ENCODE results near the gene DPY19L1.
"Not testable (repeated sequence)": the region's sequence is repeated elsewhere in the genome, so short reads cannot be mapped to it uniquely, and the experiment has no call there.

Gene DPY19L1

DNA sequence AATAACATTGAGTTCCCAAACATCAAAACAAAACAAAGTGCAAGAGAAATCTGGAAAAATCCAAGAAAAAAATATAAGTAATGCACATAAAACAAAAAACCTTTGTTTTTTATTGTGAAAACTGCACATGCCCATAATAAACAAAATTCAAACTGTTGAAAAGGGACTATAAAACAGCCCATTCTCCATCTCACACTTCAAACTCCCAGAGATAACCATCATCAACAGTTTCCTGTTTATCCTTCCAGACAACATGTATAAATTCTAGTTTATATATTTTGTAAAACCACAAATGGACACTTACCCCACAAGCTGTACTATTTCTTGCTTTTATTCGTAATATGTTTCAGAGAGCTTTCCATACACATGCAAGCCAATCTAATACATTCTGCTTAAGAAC, 79.3 kb downstream of the DPY19L1 start:
- no peak for TF ChIP-seq SP1 (IDR thresholded peaks at IDR 0.05)
- TF ChIP-seq ARNT (IDR thresholded peaks at IDR 0.05) = no peak
- no peak for TF ChIP-seq FOXM1 (IDR thresholded peaks at IDR 0.05; ENCODE audit: borderline replicate concordance)
- TF ChIP-seq NFRKB (IDR thresholded peaks at IDR 0.05) = no peak
- TF ChIP-seq, protein P1, sequence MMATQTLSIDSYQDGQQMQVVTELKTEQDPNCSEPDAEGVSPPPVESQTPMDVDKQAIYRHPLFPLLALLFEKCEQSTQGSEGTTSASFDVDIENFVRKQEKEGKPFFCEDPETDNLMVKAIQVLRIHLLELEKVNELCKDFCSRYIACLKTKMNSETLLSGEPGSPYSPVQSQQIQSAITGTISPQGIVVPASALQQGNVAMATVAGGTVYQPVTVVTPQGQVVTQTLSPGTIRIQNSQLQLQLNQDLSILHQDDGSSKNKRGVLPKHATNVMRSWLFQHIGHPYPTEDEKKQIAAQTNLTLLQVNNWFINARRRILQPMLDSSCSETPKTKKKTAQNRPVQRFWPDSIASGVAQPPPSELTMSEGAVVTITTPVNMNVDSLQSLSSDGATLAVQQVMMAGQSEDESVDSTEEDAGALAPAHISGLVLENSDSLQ (IDR thresholded peaks at IDR 0.05) = no peak
- ChIA-PET CTCF (no interaction called here), POLR2A (no interaction called here)
- DNase-seq (ENCODE audit: extremely low spot score) = no peak

DNA sequence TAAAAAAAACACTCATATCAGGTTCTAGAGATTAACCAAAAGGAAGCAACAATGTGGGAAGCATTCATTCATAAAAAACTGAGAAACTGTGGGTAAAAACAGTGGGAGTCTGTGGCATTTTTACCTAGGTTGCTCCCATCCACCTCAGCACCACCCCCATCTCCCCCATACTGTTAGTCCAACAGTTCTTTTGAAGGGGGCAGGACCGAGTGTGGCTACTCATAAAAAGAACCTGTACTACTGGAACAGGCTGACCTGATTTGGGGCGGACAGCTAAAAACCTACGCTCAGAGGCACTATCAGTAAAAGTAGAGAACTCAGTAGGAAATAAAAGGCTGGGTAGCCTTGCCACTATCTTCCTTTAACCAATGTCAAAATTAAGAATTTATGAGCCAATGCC, 84.5 kb downstream of the DPY19L1 start:
- DNase-seq (ENCODE audit: extremely low spot score) = no peak
- CTCF ChIA-PET = no interaction called here
- TF ChIP-seq ELF4 (IDR thresholded peaks at IDR 0.05) = no peak
- TF ChIP-seq SP1 (IDR thresholded peaks at IDR 0.05) = no peak
- TF ChIP-seq ZNF384 (IDR thresholded peaks at IDR 0.05) = no peak
- no peak for TF ChIP-seq ARNT (IDR thresholded peaks at IDR 0.05)
- no peak for TF ChIP-seq SUZ12 (IDR thresholded peaks at IDR 0.05)
- no peak for TF ChIP-seq L3MBTL2 (conservative IDR thresholded peaks at IDR 0.05)
- TF ChIP-seq NFRKB (IDR thresholded peaks at IDR 0.05) = no peak
- no peak for TF ChIP-seq BHLHE40 (IDR thresholded peaks at IDR 0.05; ENCODE audit: borderline replicate concordance)
- TF ChIP-seq FOXA1 (IDR thresholded peaks at IDR 0.05) = no peak
- no peak for TF ChIP-seq FOXM1 (IDR thresholded peaks at IDR 0.05; ENCODE audit: borderline replicate concordance)
- no peak for TF ChIP-seq CTBP1 (IDR thresholded peaks at IDR 0.05; ENCODE audit: borderline replicate concordance)
- TF ChIP-seq, protein P1 (IDR thresholded peaks at IDR 0.05) = no peak
- TF ChIP-seq TARDBP (IDR thresholded peaks at IDR 0.05) = no peak
- TF ChIP-seq FOXK2 (IDR thresholded peaks at IDR 0.05) = no peak
- TF ChIP-seq HDGF (IDR thresholded peaks at IDR 0.05; ENCODE audit: borderline replicate concordance) = no peak
- TF ChIP-seq LEF1 (IDR thresholded peaks at IDR 0.05; ENCODE audit: borderline replicate concordance) = no peak
- POLR2A ChIA-PET = no interaction called here

DNA sequence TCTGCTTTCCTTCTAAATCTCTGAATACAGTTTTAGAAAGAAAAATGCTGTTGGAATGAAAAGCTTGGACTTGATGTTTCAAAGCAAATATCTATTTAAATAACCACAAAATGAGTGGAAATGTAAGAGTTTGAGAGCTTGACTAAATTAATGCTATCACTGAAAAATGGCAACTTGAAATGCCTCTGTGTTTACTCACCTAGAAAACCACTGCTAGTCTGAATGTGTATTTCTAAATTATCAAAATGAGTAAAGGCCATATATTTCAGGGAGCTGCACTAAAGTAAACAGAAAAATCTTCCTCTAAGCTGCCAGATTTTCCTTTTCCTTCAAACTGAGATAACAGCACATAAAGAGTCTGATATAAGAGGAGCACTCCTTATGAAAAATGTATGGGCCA, 87.9 kb downstream of the DPY19L1 start:
- POLR2A ChIA-PET = no interaction called here
- no peak for DNase-seq (ENCODE audit: extremely low spot score)
- CTCF ChIA-PET = no interaction called here
- TF ChIP-seq L3MBTL2 (conservative IDR thresholded peaks at IDR 0.05) (no peak), SUZ12 (IDR thresholded peaks at IDR 0.05) (no peak), CTBP1 (IDR thresholded peaks at IDR 0.05; ENCODE audit: borderline replicate concordance) (no peak), TARDBP (IDR thresholded peaks at IDR 0.05) (no peak), LEF1 (IDR thresholded peaks at IDR 0.05; ENCODE audit: borderline replicate concordance) (no peak), BHLHE40 (IDR thresholded peaks at IDR 0.05; ENCODE audit: borderline replicate concordance) (no peak), FOXM1 (IDR thresholded peaks at IDR 0.05; ENCODE audit: borderline replicate concordance) (no peak), FOXK2 (IDR thresholded peaks at IDR 0.05) (no peak), NFRKB (IDR thresholded peaks at IDR 0.05) (no peak), ZNF384 (IDR thresholded peaks at IDR 0.05) (no peak), ARNT (IDR thresholded peaks at IDR 0.05) (no peak), SP1 (IDR thresholded peaks at IDR 0.05) (no peak), FOXA1 (IDR thresholded peaks at IDR 0.05) (no peak)
- TF ChIP-seq, protein P1 (IDR thresholded peaks at IDR 0.05) = no peak

DNA sequence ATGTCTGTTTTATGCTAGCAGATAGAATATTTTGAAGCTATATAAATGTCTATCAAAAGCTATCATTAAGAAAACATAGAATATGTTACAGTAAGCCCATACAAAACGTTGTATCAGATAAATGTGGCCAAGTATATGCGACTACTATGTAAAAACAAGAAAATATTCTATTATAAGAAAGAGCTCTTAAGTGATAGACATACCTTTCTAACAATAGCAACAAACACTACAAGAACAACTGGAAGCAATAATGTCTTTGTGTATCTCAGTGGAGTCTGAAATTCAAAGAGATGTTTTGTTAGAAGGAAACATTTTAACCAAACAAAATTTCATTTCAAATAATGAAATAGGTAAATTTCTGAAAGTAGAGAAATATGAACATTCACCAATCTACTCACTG, 89.9 kb downstream of the DPY19L1 start:
- POLR2A ChIA-PET; DNase-seq (ENCODE audit: extremely low spot score); CTCF ChIA-PET: not testable (repeated sequence)

DNA sequence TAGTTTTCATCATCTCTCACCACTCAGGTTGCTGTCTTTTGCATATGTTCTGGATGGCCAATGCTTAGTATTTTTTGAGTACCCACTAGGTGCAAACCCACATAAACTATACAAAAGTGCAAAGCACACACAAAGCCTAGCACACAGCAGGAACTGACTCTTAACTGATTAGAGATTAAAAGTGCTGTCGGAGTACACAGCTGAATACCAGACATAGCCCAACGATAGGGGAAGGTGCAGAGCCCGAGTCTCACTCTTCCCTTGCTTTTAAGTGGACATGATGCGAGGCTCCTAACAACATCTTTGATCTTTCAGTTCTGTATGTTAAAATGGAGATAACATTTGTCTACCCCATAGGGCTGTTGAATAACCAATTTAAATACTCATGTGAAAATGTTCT, 90.8 kb downstream of the DPY19L1 start:
- no peak for TF ChIP-seq LEF1 (IDR thresholded peaks at IDR 0.05; ENCODE audit: borderline replicate concordance)
- TF ChIP-seq FOXA1 (IDR thresholded peaks at IDR 0.05) = no peak
- CTCF ChIA-PET = no interaction called here
- no peak for DNase-seq (ENCODE audit: extremely low spot score)
- POLR2A ChIA-PET = no interaction called here

DNA sequence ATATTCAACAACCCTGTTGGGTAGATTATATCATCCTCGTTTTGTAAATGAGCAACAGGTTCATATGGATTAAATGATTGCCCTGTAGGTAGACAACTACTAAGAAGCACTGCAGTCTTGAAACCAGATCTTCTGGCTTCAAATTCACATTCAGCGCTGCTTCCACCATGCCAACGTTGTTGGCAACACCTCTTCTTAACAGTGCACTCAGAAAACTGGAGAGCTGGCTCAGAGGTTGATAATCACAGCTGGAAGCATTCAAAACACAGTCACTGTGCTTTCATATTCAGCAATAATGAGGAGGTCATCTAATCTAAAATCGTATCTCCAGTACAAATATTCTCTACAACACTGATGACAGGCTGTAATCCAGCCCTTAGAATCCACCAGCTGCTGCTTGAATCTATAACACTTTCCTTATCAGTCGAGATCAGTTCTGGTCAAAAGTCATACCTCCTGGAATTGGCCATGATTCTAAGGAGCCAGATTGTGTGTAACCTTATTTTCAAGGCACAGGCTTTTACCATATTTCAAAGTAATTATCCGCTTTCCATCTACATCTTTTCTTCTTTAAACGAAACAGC, 91.3 kb downstream of the DPY19L1 start:
- DNase-seq (ENCODE audit: extremely low spot score); CTCF ChIA-PET; POLR2A ChIA-PET: not testable (repeated sequence)

DNA sequence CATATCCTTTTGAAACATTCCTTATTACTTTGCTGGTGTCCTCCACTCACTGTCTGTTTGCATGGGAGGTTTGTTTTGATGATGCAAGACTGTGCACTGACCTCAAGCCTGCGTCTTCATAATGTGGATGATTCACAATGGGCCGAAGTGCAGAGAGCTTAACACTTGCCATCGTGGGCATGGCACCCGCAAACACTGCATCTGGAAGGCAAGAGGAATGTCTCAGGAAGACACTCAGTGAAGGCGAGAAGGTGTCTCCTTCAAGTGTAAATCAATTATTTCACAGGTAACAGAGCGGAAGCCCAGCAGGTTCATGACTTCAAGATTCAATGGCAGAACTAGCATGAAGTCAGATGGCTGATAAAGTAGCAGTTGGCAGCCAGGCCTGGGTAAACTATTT, 98.1 kb downstream of the DPY19L1 start:
- CTCF ChIA-PET = no interaction called here
- POLR2A ChIA-PET = no interaction called here
- TF ChIP-seq SUZ12 (IDR thresholded peaks at IDR 0.05) = no peak
- TF ChIP-seq TARDBP (IDR thresholded peaks at IDR 0.05) = no peak
- TF ChIP-seq, protein P1 (IDR thresholded peaks at IDR 0.05) = no peak
- no peak for TF ChIP-seq FOXA1 (IDR thresholded peaks at IDR 0.05)
- TF ChIP-seq CTBP1 (IDR thresholded peaks at IDR 0.05; ENCODE audit: borderline replicate concordance) = no peak
- no peak for TF ChIP-seq ARNT (IDR thresholded peaks at IDR 0.05)
- no peak for TF ChIP-seq ELF4 (IDR thresholded peaks at IDR 0.05)
- no peak for TF ChIP-seq NFRKB (IDR thresholded peaks at IDR 0.05)
- no peak for TF ChIP-seq BHLHE40 (IDR thresholded peaks at IDR 0.05; ENCODE audit: borderline replicate concordance)
- TF ChIP-seq LEF1 (IDR thresholded peaks at IDR 0.05; ENCODE audit: borderline replicate concordance) = no peak
- no peak for TF ChIP-seq L3MBTL2 (conservative IDR thresholded peaks at IDR 0.05)
- no peak for DNase-seq (ENCODE audit: extremely low spot score)

DNA sequence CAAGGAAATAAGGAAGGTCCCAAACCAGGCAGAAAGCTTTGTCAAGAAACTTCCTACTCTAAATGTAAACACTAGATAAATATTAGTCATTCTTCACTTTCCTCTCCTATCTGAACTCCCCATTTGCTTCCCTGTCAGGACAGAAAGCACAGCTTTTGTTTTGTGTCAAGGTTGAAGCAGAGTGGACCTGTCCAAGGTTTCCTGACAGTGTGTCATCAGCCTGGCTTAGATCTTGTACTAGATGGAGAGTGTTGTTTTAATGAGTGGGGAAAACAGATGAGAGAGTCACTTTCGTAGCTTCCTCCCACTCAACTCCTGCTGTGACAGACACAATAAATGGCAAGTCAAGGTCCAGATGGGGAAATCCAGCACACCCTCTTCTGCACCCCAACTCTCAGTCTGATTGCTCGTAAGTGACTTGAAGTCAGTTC, 101.5 kb downstream of the DPY19L1 start:
- CTCF ChIA-PET; POLR2A ChIA-PET; DNase-seq (ENCODE audit: extremely low spot score): not testable (repeated sequence)
